GM13976 (cell line): ENCODE results near the gene THAP9.

ENCODE experiments used
- DNase-seq: peaks from one replicate; pipeline ENCODE4 v3.0.0; 2012; ENCODE audit warnings: low spot score
- CTCF ChIP-seq: IDR thresholded peaks from 2 replicates; pipeline ENCODE4 v1.5.1; 2012; ENCODE audit warnings: borderline replicate concordance, mild to moderate bottlenecking; ENCODE audit not compliant: insufficient read depth; ENCODE audit errors: extremely low read depth, missing control alignments, control extremely low read depth
- in situ Hi-C: fragments of 300-500 bp; cut with MboI; formaldehyde crosslinking; loops from one replicate; pipeline ENCODE4 v1.12.0; 2022; ENCODE audit warnings: low sequenced_read_pairs, mixed read lengths, inconsistent platforms; ENCODE audit not compliant: unreplicated experiment

THAP9 gene

GRCh38 chr4:82951196-82951595 lies 50.7 kb downstream of the THAP9 start:
- in situ Hi-C loops: no loop called here
- DNase-seq: no peak

GRCh38 chr4:82954212-82954611 lies 53.7 kb downstream of the THAP9 start:
- in situ Hi-C loops: no loop called here

More at GRCh38 chr4:82951196-82951595, 50.7 kb downstream of the THAP9 start:
- no peak for TF ChIP-seq CTCF

GRCh38 chr4:82957045-82957444 lies 56.5 kb downstream of the THAP9 start:
- TF ChIP-seq CTCF: no peak
- in situ Hi-C loops: no loop called here
- peak; percentile 27 for DNase-seq

More at GRCh38 chr4:82954212-82954611, 53.7 kb downstream of the THAP9 start:
- no peak for TF ChIP-seq CTCF
- DNase-seq: no peak

- no peak for DNase-seq
- in situ Hi-C loops: no loop called here
- no peak for TF ChIP-seq CTCF
These were observed 65.2 kb downstream of the THAP9 start for GRCh38 chr4:82965763-82966162.

- in situ Hi-C loops: no loop called here
- TF ChIP-seq CTCF: no peak
- peak; percentile 23 for DNase-seq
These were observed 68.4 kb downstream of the THAP9 start for GRCh38 chr4:82968972-82969371.

- no peak for TF ChIP-seq CTCF
- no peak for DNase-seq
- in situ Hi-C loops: no loop called here
These were observed 68.9 kb downstream of the THAP9 start for GRCh38 chr4:82969414-82969813.
